HepG2 (cell line): Measurements from ENCODE around the gene SPON1. TPM values are rescaled to one million over a fixed set of nuclear protein-coding genes. Genes with fewer than 3 reads are reported as not detected.

Source experiments
- ATAC-seq: fragments of 200-7000 bp; cut with Tn5 transposase; 3 replicates; pipeline ENCODE4 v1.9.1; 2020; ENCODE audit warnings: mild to moderate bottlenecking, moderate library complexity
- BruUV-seq: library from RNA; stranded (reverse); fragments of 400-500 nt; replicated peaks from 2 replicates; lab custom pipeline; 2021; lab: Mats Ljungman, UMichigan
- CTCF ChIA-PET: fragments of 300-600 bp; formaldehyde crosslinking; extraction: SDS; loops from one replicate; lab custom pipeline; 2021; ENCODE audit warnings: low total read pairs, inconsistent platforms, low intra/inter-chr PET ratio; lab: Yijun Ruan, JAX
- POLR2A ChIA-PET: fragments of 350-600 bp; sonication (Branson Sonifier 250); formaldehyde crosslinking; loops from one replicate; lab custom pipeline; 2020; ENCODE audit warnings: antibody characterized with exemption, inconsistent platforms; lab: Yijun Ruan, JAX
- DNase-seq: peaks from one replicate; pipeline ENCODE4 v3.0.0-alpha.2; 2015; ENCODE audit warnings: low spot score
- FAIRE-seq: peaks from 3 replicates; lab custom pipeline; 2011; peaks lifted over from hg19 to GRCh38; lab: Jason Lieb, UNC
- H2AFZ ChIP-seq: one replicate; pipeline ENCODE4 v1.6.1; 2011; ENCODE audit warnings: low read length, inconsistent platforms
- H3K27ac ChIP-seq: fragments of 300-600 bp; 3 replicates; pipeline ENCODE4 v1.8.0; 2011; ENCODE audit warnings: mixed run types, mild to moderate bottlenecking, mixed read lengths, low read length, inconsistent platforms; ENCODE audit not compliant: insufficient read depth; ENCODE audit errors: extremely low read length
- H3K27me3 ChIP-seq, 2 experiments: fragments of 200-600 bp in 1 of 2; 2 replicates in 1 of 2; 3 replicates in 1 of 2; pipeline versions ENCODE4 v1.6.0 to v1.8.0; 2011; ENCODE audit warnings: low read length in 2 of 2, mild to moderate bottlenecking in 2 of 2, moderate library complexity in 2 of 2, inconsistent platforms in 1 of 2; ENCODE audit not compliant: insufficient read depth in 2 of 2, control insufficient read depth in 1 of 2
- H3K36me3 ChIP-seq, 2 experiments: fragments of 200-600 bp in 1 of 2; replicated peaks in 1 of 2; 2 replicates in 1 of 2; 3 replicates in 1 of 2; pipeline versions ENCODE4 v1.5.1 to v1.8.0; 2011; ENCODE audit warnings: low read length in 2 of 2, inconsistent platforms in 1 of 2; ENCODE audit not compliant: insufficient read depth in 2 of 2, control insufficient read depth in 1 of 2
- H3K4me1 ChIP-seq: 2 replicates; pipeline ENCODE4 v1.5.1; 2012; ENCODE audit warnings: low read length, inconsistent platforms; ENCODE audit not compliant: insufficient read depth
- H3K4me2 ChIP-seq: 2 replicates; pipeline ENCODE4 v1.6.0; 2011; ENCODE audit warnings: low read depth, low read length, inconsistent platforms
- H3K4me3 ChIP-seq, 3 experiments: fragments of 200-600 bp in 1 of 3; sonication (generic), shearing (Covaris generic) in 1 of 3; replicated peaks in 1 of 3; 2 replicates each; pipeline ENCODE4 v1.5.1; 2011 to 2016; ENCODE audit warnings: low read length in 3 of 3, inconsistent platforms in 2 of 3, low read depth in 2 of 3, mild to moderate bottlenecking in 2 of 3, control low read depth in 1 of 3, mixed read lengths in 1 of 3; ENCODE audit not compliant: insufficient read depth in 1 of 3
- H3K79me2 ChIP-seq: one replicate; pipeline ENCODE4 v1.6.1; 2011; ENCODE audit warnings: low read length, inconsistent platforms; ENCODE audit not compliant: insufficient read depth
- H3K9ac ChIP-seq: 2 replicates; pipeline ENCODE4 v1.6.0; 2011; ENCODE audit warnings: mild to moderate bottlenecking, low read depth, low read length, inconsistent platforms; ENCODE audit not compliant: insufficient read depth
- H3K9me3 ChIP-seq: 2 replicates; pipeline ENCODE4 v1.5.1; 2012; ENCODE audit warnings: mild to moderate bottlenecking, low read length
- H4K20me1 ChIP-seq: 2 replicates; pipeline ENCODE4 v1.6.0; 2011; ENCODE audit warnings: inconsistent platforms, mild to moderate bottlenecking, low read length, moderate library complexity; ENCODE audit not compliant: insufficient read depth
- EZH2 ChIP-seq: conservative IDR thresholded peaks from 2 replicates; pipeline ENCODE4 v1.6.1; 2012; ENCODE audit warnings: mild to moderate bottlenecking, low read depth, low read length, moderate library complexity
- HNRNPLL ChIP-seq: fragments of 200-400 bp; formaldehyde crosslinking; IDR thresholded peaks from 2 replicates; pipeline ENCODE4 v1.6.1; 2017; ENCODE audit warnings: mild to moderate bottlenecking, low read depth, low read length; ENCODE audit not compliant: poor library complexity, severe bottlenecking
- LBX2 ChIP-seq: sonication (generic); formaldehyde crosslinking; IDR thresholded peaks from 2 replicates; pipeline ENCODE4 v1.5.0; 2020; ENCODE audit warnings: missing genetic modification reagents, mild to moderate bottlenecking, borderline replicate concordance
- STAG1 ChIP-seq: sonication (generic); formaldehyde crosslinking; IDR thresholded peaks from 2 replicates; pipeline ENCODE4 v1.4.0; 2020; ENCODE audit warnings: missing genetic modification reagents
- ZFP62 ChIP-seq: sonication (generic); formaldehyde crosslinking; IDR thresholded peaks from 2 replicates; pipeline ENCODE4 v1.4.0; 2020; ENCODE audit warnings: missing genetic modification reagents
- ZNF20 ChIP-seq: sonication (generic); formaldehyde crosslinking; IDR thresholded peaks from 2 replicates; pipeline ENCODE4 v1.4.0; 2020; ENCODE audit warnings: mild to moderate bottlenecking, moderate library complexity, missing genetic modification reagents
- ZNF362 ChIP-seq: sonication (generic); formaldehyde crosslinking; IDR thresholded peaks from 2 replicates; pipeline ENCODE4 v1.4.0; 2020; ENCODE audit warnings: missing genetic modification reagents, mild to moderate bottlenecking, borderline replicate concordance
- ZNF720 ChIP-seq: sonication (generic); formaldehyde crosslinking; IDR thresholded peaks from 2 replicates; pipeline ENCODE4 v1.4.0; 2020; ENCODE audit warnings: missing genetic modification reagents
- WGBS: methylation state at CpG from one replicate; pipeline ENCODE4 v1.1.6; 2017; ENCODE audit warnings: low lambda C conversion rate; 5-methylcytosine and 5-hydroxymethylcytosine counted together
- in situ Hi-C: cut with HindIII; loops from 2 replicates; pipeline ENCODE4 v1.10.0; 2017; ENCODE audit warnings: low pct_unique_long_range_greater_than_20kb; ENCODE audit not compliant: extremely low pct_ligation_motif_present
- intact Hi-C: fragments of 100-400 bp; cut with micrococcal nuclease; formaldehyde crosslinking; loops from one replicate; pipeline ENCODE4 v1.10.0; 2022; ENCODE audit not compliant: unreplicated experiment
- polyA plus RNA-seq, 8 experiments: library from polyadenylated mRNA; depleted of rRNA in 3 of 8; stranded (reverse) in 7 of 8; unstranded in 1 of 8; fragments of >200 nt; fragmentation: Illumina TruSeq in 4 of 8; extraction: Trizol in 4 of 8; gene quantifications; 2 replicates each; pipeline versions ENCODE4 v1.2.1 to v1.2.3, GENCODE V29; 2011 to 2016; ENCODE audit warnings: low read depth in 4 of 8, missing spikeins in 1 of 8, mixed read lengths in 1 of 8; ENCODE audit not compliant: insufficient read depth in 1 of 8
- total RNA-seq, 5 experiments: library from RNA; depleted of rRNA; stranded (reverse); fragments of >200 nt; fragmentation: Illumina TruSeq; extraction: Trizol; gene quantifications; 2 replicates each; pipeline ENCODE4 v1.2.3, GENCODE V29; 2016; ENCODE audit warnings: low read depth in 1 of 5
- TF ChIP-seq, protein P1 (sequence below): IDR thresholded peaks from 2 replicates; pipeline ENCODE4 v1.4.0; 2020; ENCODE audit warnings: mild to moderate bottlenecking, missing genetic modification reagents

Gene SPON1
- total and polyA plus RNA-seq, 2 of the 13 experiments (the other 11 are each of a cell fraction or from before 2014, with no cell fraction given) = not detected

GRCh38 chr11:14248580-14248981, 286.1 kb downstream of the SPON1 start:
- Histone ChIP-seq H3K79me2 (no peaks in the 10 kb centered on the region), H3K4me3 (no peak overlapping the region), H3K4me1 (no peaks in the 10 kb centered on the region), H3K36me3 (no peaks in the 10 kb centered on the region), H4K20me1 (0 out of 2 replicates have a peak, but pooled peaks cover 2% of the 10 kb centered on the region), H3K9me3 (no peaks in the 10 kb centered on the region), H3K9ac (no peak overlapping the region), H3K4me2 (no peak overlapping the region), H3K27ac (no peak overlapping the region), H3K27me3 (peaks cover 0 to 23% of the 10 kb centered on the region in 2 experiments; a peak in 2 of 5 replicates), H2AFZ (no peak overlapping the region)
- no peak for TF ChIP-seq ZFP62 (CRISPR knock-in tag)
- TF ChIP-seq ZNF20 (CRISPR knock-in tag) = no peak
- ATAC-seq (peak; percentile 54; the same call in 2 of the 3 replicates), DNase-seq (no peak), FAIRE-seq (no peak)
- BruUV-seq = no TSS peak
- in situ Hi-C loops = loop anchor here (5.0 kb wide), 1 partner anchor 291 kb away; no protein-coding TSS in a partner anchor
- CTCF ChIA-PET = interaction anchor here (1.4 to 3.0 kb wide), 4 partner anchors 283 to 761 kb away, joined by 3 to 42 read pairs (median 7); no protein-coding TSS in a partner anchor
- POLR2A ChIA-PET = no interaction called here
- WGBS = 13% methylated on average over 5 of the region's 5 CpGs
- intact Hi-C loops = loop anchor here (5.0 kb wide), 1 partner anchor 276 kb away; no protein-coding TSS in a partner anchor

DNA sequence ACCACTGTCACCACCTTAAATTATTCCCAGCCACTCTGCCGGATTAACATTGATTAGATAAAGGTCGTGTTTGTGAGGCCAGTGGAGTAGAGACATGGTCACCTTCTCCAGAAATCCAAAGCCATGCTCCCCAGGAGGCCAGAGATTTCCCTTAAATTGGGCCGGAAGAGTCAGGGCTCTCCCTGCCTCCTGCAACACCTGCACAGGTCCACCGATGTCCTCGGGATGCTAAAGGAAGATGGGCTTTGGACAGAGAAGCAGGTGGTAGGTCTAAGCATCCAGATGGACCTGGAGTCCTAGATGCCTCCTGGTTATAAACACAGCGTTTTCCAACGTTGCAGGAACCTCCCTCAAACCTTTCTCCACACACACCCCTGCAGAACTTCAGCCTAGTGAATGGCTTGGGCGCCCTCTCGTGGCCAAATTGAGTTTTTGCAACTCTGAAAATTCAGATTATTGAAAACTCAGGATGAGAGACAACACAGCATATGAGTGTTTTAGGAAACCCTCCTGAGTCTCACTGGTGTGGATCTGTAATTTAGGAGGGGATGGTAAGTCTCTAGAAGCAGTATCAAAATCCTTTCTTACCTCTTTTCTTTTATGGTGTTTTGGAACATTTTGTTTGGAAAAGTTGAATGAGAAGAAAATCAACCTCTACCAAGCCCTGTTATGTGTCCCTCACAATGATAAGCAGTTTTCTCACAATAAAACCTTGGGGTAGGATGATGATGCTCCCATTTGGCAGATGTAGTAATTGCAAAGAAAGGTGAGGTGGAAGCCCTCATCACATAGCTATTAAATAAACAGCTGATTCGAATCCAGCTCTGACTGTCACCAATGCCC, 286.8 kb downstream of the SPON1 start:
- intact Hi-C loops = loop anchor here (1.0 to 5.0 kb wide), 4 partner anchors 277 to 762 kb away; no protein-coding TSS in a partner anchor
- Histone ChIP-seq H3K36me3 (no peaks in the 10 kb centered on the region), H3K79me2 (no peaks in the 10 kb centered on the region), H3K27ac (no peak overlapping the region), H3K4me1 (no peaks in the 10 kb centered on the region), H3K9me3 (no peaks in the 10 kb centered on the region), H4K20me1 (0 out of 2 replicates have a peak, but pooled peaks cover 2% of the 10 kb centered on the region), H3K9ac (no peak overlapping the region), H3K4me3 (no peak overlapping the region), H3K4me2 (no peak overlapping the region), H3K27me3 (peaks cover 0 to 23% of the 10 kb centered on the region in 2 experiments; a peak in 2 of 5 replicates), H2AFZ (no peak overlapping the region)
- 10% methylated on average over 10 of the region's 10 CpGs for WGBS
- DNase-seq (peak; percentile 35), FAIRE-seq (peak; percentile 63), ATAC-seq (peak; percentile 65)
- ChIA-PET CTCF (interaction anchor here (0.9 to 3.0 kb wide), 4 partner anchors 290 to 762 kb away, joined by 3 to 42 read pairs (median 7); no protein-coding TSS in a partner anchor), POLR2A (no interaction called here)
- in situ Hi-C loops = loop anchor here (5.0 kb wide), 1 partner anchor 292 kb away; no protein-coding TSS in a partner anchor
- BruUV-seq = no TSS peak
- no peak for TF ChIP-seq ZNF362 (CRISPR knock-in tag)
- TF ChIP-seq ZNF720 (CRISPR knock-in tag) = no peak
- TF ChIP-seq STAG1 = peak; percentile 93
- TF ChIP-seq EZH2 = no peak
- no peak for TF ChIP-seq HNRNPLL
- TF ChIP-seq, protein P1, sequence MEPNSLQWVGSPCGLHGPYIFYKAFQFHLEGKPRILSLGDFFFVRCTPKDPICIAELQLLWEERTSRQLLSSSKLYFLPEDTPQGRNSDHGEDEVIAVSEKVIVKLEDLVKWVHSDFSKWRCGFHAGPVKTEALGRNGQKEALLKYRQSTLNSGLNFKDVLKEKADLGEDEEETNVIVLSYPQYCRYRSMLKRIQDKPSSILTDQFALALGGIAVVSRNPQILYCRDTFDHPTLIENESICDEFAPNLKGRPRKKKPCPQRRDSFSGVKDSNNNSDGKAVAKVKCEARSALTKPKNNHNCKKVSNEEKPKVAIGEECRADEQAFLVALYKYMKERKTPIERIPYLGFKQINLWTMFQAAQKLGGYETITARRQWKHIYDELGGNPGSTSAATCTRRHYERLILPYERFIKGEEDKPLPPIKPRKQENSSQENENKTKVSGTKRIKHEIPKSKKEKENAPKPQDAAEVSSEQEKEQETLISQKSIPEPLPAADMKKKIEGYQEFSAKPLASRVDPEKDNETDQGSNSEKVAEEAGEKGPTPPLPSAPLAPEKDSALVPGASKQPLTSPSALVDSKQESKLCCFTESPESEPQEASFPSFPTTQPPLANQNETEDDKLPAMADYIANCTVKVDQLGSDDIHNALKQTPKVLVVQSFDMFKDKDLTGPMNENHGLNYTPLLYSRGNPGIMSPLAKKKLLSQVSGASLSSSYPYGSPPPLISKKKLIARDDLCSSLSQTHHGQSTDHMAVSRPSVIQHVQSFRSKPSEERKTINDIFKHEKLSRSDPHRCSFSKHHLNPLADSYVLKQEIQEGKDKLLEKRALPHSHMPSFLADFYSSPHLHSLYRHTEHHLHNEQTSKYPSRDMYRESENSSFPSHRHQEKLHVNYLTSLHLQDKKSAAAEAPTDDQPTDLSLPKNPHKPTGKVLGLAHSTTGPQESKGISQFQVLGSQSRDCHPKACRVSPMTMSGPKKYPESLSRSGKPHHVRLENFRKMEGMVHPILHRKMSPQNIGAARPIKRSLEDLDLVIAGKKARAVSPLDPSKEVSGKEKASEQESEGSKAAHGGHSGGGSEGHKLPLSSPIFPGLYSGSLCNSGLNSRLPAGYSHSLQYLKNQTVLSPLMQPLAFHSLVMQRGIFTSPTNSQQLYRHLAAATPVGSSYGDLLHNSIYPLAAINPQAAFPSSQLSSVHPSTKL (CRISPR knock-in tag) = no peak
- TF ChIP-seq LBX2 (CRISPR knock-in tag) = no peak
